HG02610 (cell line): ENCODE results near the gene FAM153A.
"Not testable (repeated sequence)": the region's sequence is repeated elsewhere in the genome, so short reads cannot be mapped to it uniquely, and the experiment has no call there.

Experiments used
- ATAC-seq: cut with Tn5 transposase; IDR thresholded peaks from one replicate; pipeline ENCODE4 v1.9.1; 2021; ENCODE audit warnings: mild to moderate bottlenecking, moderate library complexity; ENCODE audit not compliant: unreplicated experiment

Gene FAM153A

DNA sequence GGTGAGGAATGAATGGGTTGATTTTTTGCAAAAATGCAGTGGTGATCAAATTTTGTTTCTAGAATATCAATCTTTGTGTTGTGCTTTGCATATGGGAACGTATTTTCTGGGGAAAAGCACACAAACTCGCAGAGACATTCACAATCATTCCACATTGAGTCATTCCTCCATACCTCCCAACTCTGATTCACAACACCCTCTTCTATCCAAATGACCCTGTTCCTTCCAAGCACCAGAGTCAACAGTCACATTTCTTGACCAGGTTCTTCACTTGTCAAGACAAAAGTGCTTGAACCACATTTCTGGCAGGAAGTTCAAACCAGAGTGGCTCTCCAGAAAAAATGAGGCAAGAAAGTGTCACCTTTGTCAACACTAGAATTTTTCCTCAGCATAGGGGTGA lies 35.3 kb downstream of the FAM153A start:
- ATAC-seq, result not testable (repeated sequence)

DNA sequence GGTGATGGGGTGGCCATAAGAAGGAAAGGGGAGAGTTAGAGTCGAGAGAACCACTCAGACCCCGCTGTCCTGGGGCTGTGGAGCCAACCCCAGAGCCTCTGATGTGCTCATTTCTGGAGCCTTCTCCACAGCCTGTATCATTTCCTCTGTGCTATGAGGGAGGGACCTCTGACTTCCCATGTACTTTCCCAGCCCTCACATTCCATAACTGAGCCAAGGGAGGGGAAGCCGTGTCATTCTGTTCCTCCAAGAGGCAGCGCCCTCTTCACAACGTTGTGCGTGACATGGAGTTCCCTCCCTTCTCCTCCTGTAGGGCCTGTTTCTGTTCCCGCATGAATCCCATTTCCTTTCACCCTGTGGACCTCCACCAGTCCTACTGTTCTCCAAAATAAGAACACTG lies 57.8 kb downstream of the FAM153A start:
- not testable (repeated sequence) for ATAC-seq

DNA sequence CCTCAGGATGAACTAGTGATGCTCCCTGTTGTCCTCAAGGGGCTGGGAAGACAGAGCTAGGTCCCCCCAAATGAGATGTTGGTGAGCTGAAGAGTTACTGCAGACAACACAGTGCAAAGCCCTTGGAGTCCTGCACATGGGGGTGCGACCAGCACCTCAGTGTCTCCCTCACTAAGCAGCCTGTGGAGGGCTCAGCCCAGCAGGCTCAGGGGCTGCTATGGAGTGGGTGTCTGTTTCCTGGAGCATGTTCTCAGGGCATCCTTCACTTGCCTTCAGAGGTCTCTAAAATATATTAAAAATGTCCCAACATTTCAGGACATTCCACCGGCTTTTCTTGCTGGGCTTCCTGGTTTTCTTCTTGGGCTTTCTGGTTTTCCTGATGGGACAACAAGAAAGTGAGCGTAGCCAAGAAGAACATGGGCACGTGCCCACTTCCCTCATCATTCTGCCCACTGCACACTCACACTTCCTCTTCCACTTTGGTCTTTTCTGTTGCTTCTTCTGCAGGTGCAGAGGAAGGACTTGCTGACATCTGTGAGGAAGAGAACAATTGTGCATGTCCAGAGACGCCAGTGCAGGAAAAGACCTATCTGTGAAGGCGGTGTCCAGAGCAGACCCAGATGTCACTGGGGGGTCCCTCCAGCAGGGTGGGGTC lies 58.7 kb downstream of the FAM153A start:
- ATAC-seq, result not testable (repeated sequence)

DNA sequence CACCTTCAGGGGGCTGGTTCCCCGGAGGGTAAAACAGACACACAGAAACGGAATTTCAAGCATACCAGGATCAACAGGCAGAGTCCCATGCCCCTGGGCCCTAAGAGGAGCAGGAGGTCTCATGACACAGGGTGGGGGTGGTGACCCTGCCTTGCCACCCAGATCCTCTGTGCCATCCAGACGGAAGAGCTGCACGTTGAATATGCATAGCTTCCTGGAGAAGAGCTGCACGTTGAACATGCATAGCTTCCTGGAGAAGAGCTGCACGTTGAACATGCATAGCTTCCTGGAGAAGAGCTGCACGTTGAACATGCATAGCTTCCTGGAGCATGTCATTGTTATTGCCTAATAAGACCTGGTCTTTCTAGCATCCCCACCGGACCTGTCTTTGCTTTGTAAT lies 59.9 kb downstream of the FAM153A start:
- ATAC-seq, result not testable (repeated sequence)

DNA sequence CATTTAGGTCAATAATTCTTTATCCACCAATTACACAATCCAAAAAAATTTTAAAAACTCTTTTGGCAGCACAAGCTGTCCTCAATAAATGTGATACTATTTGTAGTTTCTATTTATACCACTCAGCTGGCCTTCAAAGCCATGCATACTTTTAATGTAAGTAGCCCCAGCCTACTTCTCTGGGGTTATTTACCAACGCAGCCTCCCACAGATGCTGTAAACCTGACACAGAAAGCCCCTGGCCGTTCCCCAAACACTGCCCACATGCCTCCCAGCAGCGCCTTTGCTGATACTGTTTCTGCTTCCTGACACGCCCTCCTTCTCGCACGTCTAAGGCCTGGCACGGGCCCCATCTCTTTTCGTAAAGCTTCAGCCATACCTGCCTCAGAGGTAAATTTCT lies 62.7 kb downstream of the FAM153A start:
- not testable (repeated sequence) for ATAC-seq

DNA sequence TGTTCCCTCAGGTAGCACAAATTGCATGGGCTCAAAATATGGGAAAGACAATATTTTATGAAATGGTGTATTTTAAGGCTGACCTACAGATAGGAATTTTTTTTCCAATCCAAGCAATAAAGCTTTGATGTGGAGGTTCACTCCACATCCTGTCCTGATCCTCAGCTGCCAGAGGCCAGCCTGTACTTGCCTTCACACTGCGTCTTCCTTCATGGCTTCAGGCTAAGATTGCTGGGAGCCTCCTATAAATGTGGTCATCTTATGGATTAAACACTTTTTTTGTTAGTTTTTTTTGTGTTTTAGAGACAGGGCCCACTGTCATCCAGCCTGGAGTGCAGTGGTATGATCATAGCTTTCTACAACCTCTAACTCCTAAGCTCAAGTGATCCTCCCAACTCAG lies 67.3 kb downstream of the FAM153A start:
- not testable (repeated sequence) for ATAC-seq

DNA sequence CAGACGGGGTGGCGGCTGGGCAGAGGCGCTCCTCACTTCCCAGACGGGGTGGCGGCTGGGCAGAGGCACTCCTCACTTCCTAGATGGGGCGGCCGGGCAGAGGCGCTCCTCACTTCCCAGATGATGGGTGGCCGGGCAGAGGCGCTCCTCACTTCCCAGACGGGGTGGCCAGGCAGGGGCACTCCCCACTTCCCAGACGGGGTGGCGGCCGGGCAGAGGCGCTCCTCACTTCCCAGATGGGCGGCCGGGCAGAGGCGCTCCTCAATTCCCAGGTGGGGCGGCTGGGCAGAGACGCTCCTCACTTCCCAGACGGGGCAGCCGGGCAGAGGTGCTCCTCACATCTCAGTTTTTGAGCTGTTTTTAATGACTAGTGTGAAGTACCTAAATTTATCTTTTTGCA lies 86.6 kb downstream of the FAM153A start:
- ATAC-seq, result not testable (repeated sequence)

DNA sequence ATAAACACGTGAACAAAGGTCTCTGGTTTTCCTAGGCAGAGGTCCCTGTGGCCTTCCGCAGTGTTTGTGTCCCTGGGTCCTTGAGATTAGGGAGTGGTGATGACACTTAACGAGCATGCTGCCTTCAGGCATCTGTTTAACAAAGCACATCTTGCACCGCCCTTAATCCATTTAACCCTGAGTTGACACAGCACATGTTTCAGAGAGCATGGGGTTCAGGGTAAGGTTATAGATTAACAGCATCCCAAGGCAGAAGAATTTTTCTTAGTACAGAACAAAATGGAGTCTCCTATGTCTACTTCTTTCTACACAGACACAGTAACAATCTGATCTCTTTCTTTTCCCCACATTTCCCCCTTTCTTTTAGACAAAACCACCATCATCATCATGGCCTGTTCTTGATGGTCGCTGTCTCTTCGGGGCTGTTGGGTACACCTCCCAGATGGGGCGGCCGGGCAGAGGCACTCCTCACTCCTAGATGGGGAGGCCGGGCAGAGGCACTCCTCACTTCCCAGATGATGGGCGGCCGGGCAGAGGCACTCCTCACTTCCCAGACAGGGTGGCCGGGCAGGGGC lies 87.3 kb downstream of the FAM153A start:
- ATAC-seq, result not testable (repeated sequence)

DNA sequence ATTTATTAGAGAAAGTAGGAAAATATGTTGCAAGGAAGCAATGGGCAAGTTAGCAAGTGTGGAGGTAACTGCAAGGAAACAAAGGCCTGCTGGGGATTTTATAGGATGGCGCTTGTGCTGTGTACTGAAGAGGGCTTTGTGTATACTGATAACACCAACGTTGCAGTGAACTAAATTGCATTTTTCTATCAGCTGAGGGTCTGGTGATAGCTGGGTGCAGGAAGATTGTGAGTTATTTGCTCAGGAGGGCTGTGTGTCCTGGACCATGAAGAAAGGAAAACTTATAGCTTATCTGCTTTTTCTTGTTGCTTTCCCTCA lies 88.2 kb downstream of the FAM153A start:
- not testable (repeated sequence) for ATAC-seq

DNA sequence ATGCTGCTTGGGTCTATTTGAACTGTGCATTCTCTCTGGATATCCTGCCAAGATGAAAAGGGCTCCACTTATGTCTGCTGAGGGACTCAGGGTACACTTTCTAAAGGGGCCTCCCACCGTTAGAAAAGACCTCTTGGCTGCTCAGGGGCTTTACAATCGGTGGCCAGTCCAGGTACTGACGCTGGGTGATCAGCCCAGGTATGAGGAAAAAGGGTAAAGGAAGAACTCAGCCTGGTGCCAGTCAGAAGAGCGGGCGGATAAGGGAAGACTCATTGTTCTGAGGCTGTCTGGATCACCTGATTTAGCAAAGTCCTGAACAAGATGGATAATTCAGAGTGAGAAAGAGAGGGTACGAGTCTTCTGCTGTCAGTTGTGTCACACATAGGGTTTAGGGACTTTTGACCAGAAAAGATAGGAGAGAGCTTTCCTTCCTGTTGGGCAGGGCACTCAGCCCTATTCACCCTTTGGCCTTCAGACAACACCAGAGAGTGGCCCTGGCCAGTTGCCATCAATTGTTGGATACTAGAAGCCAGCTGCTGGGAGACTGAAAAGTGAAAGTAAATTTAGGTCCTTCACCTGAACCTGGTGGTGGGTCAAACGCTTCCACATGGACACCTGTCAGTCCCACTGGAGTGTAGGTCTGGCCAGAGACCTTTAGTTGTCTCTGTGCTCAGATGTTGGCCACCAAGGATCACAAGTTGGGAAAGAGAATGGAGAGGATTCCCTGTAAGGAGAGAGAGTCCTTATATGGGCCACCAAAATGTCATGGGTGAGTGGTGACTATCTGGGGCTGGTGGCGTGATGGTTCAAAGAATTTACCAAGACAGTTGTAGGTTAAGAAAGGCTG lies 88.8 kb downstream of the FAM153A start:
- ATAC-seq, result not testable (repeated sequence)

DNA sequence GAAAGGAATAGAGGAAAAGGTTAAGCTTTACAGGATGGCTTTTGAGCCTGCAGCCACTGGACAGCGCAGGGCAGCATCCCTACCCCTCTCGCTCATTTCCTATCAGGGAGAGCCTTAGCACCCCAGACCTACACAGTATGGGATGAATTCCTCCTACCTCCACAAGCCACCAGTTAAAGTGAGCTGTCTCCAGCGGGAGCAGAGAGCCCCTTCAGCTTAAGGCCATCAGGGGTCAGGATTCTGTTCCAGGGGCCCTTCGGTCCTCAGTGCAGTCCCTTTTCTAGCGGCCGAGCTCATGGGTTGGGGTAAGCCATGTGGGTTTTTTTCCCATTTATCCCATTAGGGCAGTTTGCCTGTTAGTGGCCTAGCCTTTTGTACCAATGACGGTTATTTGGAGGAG lies 89.7 kb downstream of the FAM153A start:
- not testable (repeated sequence) for ATAC-seq

DNA sequence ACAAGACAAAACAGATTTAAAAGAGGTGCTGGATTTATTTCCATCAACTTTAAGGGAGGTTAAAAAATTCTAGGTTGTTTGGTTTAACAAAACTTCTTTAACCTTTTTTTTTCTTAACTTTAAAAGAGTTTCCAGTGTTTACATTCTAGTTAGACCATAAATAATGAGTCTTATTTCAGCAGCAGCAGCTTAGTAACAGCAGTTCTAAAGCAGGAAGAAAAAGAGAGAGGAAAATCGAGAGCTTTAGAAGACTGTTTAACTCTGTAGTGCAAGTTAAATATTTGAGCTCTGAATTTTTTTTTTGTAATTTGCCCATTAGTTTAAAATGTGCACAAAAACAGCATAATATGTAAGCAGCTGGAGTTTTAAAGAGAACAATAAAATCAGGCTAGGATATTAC lies 90.2 kb downstream of the FAM153A start:
- ATAC-seq, result not testable (repeated sequence)

DNA sequence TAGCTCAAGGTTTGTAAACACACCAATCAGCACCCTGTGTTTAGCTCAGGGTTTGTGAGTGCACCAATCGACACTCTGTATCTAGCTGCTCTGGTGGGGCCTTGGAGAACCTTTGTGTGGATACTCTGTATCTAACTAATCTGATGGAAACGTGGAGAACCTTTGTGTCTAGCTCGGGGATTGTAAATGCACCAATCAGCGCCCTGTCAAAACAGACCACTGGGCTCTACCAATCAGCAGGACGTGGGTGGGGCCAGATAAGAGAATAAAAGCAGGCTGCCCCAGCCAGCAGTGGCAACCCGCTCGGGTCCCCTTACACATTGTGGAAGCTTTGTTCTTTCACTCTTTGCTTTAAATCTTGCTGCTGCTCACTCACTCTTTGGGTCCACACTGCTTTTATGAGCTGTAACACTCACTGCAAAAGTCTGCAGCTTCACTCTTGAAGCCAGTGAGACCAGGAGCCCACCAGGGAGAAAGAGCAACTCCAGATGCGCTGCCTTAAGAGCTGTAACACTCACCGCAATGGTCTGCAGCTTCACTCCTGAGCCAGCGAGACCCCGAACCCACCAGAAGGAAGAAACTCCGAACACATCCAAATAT lies 93.6 kb downstream of the FAM153A start:
- ATAC-seq, result not testable (repeated sequence)

DNA sequence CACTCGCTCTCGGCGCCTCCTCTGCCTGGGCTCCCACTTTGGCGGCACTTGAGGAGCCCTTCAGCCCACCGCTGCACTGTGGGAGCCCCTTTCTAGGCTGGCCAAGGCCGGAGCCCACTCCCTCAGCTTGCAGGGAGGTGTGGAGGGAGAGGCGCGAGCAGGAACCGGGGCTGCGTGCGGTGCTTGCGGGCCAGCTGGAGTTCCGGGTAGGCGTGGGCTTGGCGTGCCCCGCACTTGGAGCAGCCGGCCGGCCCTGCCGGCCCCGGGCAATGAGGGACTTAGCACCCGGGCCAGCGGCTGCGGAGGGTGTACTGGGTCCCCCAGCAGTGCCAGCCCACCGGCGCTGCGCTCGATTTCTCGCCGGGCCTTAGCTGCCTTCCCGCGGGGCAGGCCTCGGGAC lies 94.6 kb downstream of the FAM153A start:
- ATAC-seq, result not testable (repeated sequence)

DNA sequence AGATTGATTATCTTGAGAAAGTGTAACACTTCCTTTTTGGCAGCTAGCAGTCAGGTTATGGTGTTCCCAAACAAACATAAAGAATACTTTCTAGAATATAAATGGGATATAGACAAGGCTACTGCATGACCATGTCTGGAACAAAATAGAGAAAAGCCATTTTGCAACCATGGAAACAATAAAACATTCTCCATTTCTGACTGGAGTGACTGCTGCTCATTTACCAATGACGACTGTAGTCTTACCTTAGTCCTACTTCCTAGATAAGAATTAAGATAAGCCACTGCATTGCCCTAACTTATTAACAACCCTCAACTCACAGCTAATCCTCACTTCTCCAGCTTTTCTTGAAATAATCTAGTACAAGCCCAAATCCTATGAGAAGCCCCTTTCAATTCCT lies 100.8 kb downstream of the FAM153A start:
- not testable (repeated sequence) for ATAC-seq
